Parathyroid adenoma (tissue), 2 donors: ENCODE data around the gene GPX6.
"Not testable (repeated sequence)": the region's sequence is repeated elsewhere in the genome, so short reads cannot be mapped to it uniquely, and the experiment has no call there.

Source experiments
- H2AFZ ChIP-seq: fragments of 300-600 bp; sonication (generic); one replicate; pipeline ENCODE4 v1.7.0; 2017; ENCODE audit warnings: antibody characterized with exemption, mild to moderate bottlenecking
- H3K27ac ChIP-seq: fragments of 300-600 bp; sonication (generic); one replicate; pipeline ENCODE4 v1.7.0; 2017
- H3K27me3 ChIP-seq: fragments of 300-600 bp; sonication (generic); one replicate; pipeline ENCODE4 v1.7.0; 2017; ENCODE audit warnings: low read length; ENCODE audit not compliant: control insufficient read depth, insufficient read depth
- H3K36me3 ChIP-seq: fragments of 300-600 bp; sonication (generic); one replicate; pipeline ENCODE4 v1.7.0; 2017; ENCODE audit warnings: low read length; ENCODE audit not compliant: control insufficient read depth, insufficient read depth
- H3K4me1 ChIP-seq: fragments of 300-600 bp; sonication (generic); one replicate; pipeline ENCODE4 v1.7.0; 2017; ENCODE audit warnings: control low read depth
- H3K4me2 ChIP-seq: fragments of 300-600 bp; sonication (generic); one replicate; pipeline ENCODE4 v1.7.0; 2017; ENCODE audit warnings: low read length
- H3K4me3 ChIP-seq: fragments of 300-600 bp; sonication (generic); one replicate; pipeline ENCODE4 v1.7.0; 2017; ENCODE audit warnings: low read depth, low read length
- H3K79me2 ChIP-seq: fragments of 300-600 bp; sonication (generic); one replicate; pipeline ENCODE4 v1.7.0; 2017; ENCODE audit warnings: control low read depth
- H3K9ac ChIP-seq: fragments of 300-600 bp; sonication (generic); one replicate; pipeline ENCODE4 v1.7.0; 2017; ENCODE audit warnings: mild to moderate bottlenecking
- H3K9me3 ChIP-seq: fragments of 300-600 bp; sonication (generic); one replicate; pipeline ENCODE4 v1.7.0; 2017; ENCODE audit warnings: low read length; ENCODE audit not compliant: control insufficient read depth
- CTCF ChIP-seq: fragments of 300-600 bp; sonication (generic); IDR thresholded peaks from one replicate; pipeline ENCODE4 v1.7.0; 2017; ENCODE audit warnings: antibody characterized with exemption, mild to moderate bottlenecking
- donor health status: primary hyperparathyroidism.

GPX6 gene

GRCh38 chr6:28511628-28512300 lies 3.8 kb downstream of the GPX6 start:
- Histone ChIP-seq H3K36me3 (no peaks in the 10 kb centered on the region), H3K9me3 (no peaks in the 10 kb centered on the region), H2AFZ (no peak overlapping the region), H3K9ac (no peak overlapping the region), H3K4me3 (no peak overlapping the region), H3K27ac (no peak overlapping the region), H3K4me1 (no peaks in the 10 kb centered on the region), H3K4me2 (no peak overlapping the region), H3K79me2 (no peaks in the 10 kb centered on the region), H3K27me3 (no peaks in the 10 kb centered on the region)
- no peak for TF ChIP-seq CTCF

GRCh38 chr6:28506807-28507475 lies 8.7 kb downstream of the GPX6 start:
- no peak for TF ChIP-seq CTCF
- no peak overlapping the region for H3K27ac ChIP-seq
- H3K27me3 ChIP-seq, result no peaks in the 10 kb centered on the region
- H3K4me3 ChIP-seq, result no peak overlapping the region
- no peaks in the 10 kb centered on the region for H3K9me3 ChIP-seq
- no peak overlapping the region for H3K4me2 ChIP-seq
- H3K4me1 ChIP-seq, result no peaks in the 10 kb centered on the region
- H3K79me2 ChIP-seq, result no peaks in the 10 kb centered on the region
- no peak overlapping the region for H2AFZ ChIP-seq
- no peak overlapping the region for H3K9ac ChIP-seq
- H3K36me3 ChIP-seq, result no peaks in the 10 kb centered on the region

- Histone ChIP-seq H3K36me3 (no peaks in the 10 kb centered on the region), H3K4me2 (no peak overlapping the region), H3K4me1 (no peaks in the 10 kb centered on the region), H3K9me3 (no peaks in the 10 kb centered on the region), H3K9ac (no peak overlapping the region), H2AFZ (no peak overlapping the region), H3K4me3 (no peak overlapping the region), H3K27me3 (no peaks in the 10 kb centered on the region), H3K79me2 (no peaks in the 10 kb centered on the region), H3K27ac (no peak overlapping the region)
- TF ChIP-seq CTCF, result no peak
These were observed 9.9 kb downstream of the GPX6 start for GRCh38 chr6:28505733-28506132.

GRCh38 chr6:28502709-28503305 lies 12.8 kb downstream of the GPX6 start:
- not testable (repeated sequence) for H3K9me3 ChIP-seq, H3K27me3 ChIP-seq, H3K4me2 ChIP-seq, H3K79me2 ChIP-seq, H3K4me3 ChIP-seq, H2AFZ ChIP-seq, H3K36me3 ChIP-seq, H3K9ac ChIP-seq, H3K4me1 ChIP-seq, H3K27ac ChIP-seq

GRCh38 chr6:28502136-28502535 lies 13.5 kb downstream of the GPX6 start:
- not testable (repeated sequence) for H3K9ac ChIP-seq, H3K79me2 ChIP-seq, H3K36me3 ChIP-seq, H3K4me2 ChIP-seq, H3K27ac ChIP-seq, H2AFZ ChIP-seq, H3K9me3 ChIP-seq, H3K4me3 ChIP-seq, H3K27me3 ChIP-seq, H3K4me1 ChIP-seq
